ENCODE data around the gene MBTPS2. TPM values are rescaled to one million over a fixed set of nuclear protein-coding genes. Genes with fewer than 3 reads are reported as not detected.

The MBTPS2 gene
- total RNA-seq, 1 experiment from 2014 or later, result 17.7 TPM

DNA sequence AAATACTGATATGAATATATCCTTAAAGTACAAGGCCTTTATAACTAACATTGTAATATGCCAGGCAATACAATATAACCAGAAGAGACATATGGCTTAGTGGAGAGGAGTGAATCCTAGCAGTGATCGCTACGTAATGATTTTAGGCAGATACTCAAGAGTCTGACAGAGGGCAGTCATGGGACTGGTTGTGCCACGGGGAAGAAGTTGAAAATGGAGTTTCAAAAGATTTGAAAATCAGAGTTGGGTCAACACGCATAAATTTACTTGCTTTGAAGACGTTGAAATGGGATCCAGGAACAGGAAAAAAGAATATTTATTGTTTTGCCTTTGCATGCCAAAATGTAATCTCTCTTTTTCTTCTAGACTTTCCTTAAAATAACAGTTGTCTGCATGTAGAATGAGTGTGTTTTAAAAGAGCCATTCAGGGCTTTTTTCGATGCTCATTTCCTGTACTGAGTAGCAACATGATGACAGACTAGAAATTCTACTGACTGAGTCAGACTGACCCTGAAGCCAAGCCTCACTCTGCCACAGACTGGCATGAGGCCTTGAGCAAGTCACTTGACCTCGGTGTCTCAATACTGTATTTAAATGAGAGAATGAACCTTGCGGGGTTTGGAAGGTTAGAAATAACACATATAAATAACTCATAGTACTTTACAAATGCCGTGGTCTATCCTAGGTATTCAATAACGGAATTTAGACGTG lies 93.0 kb downstream of the MBTPS2 start:
- DNase-seq (ENCODE audit: extremely low read depth, low read depth), result no peak

GRCh38 chrX:21933077-21933476 lies 93.7 kb downstream of the MBTPS2 start:
- DNase-seq (ENCODE audit: extremely low read depth, low read depth), result no peak

GRCh38 chrX:21934414-21934813 lies 95.0 kb downstream of the MBTPS2 start:
- DNase-seq (ENCODE audit: extremely low read depth, low read depth), result no peak

Small RNAs within 50 kb of the gene (small RNA-seq; reads per million reads assigned to genes)
- gene U73479.1, result 0 reads per million in 2 experiments

Other genes with a start within 250 kb of the MBTPS2 start
- gene KLHL34, start 181.3 kb upstream of the MBTPS2 start, total RNA-seq (2014; rRNA removed; shearing (Covaris generic)), result not detected in 2 replicates
- 0.52 TPM in 1 of 2 replicates, not detected in the other for gene SMPX, start 81.5 kb upstream of the MBTPS2 start, total RNA-seq (2014; rRNA removed; shearing (Covaris generic))
- gene YY2, start 16.4 kb downstream of the MBTPS2 start, total RNA-seq (2014; rRNA removed; shearing (Covaris generic)), result 2.3 and 3.5 TPM in 2 replicates
- gene SMS, start 101.1 kb downstream of the MBTPS2 start, total RNA-seq (2014; rRNA removed; shearing (Covaris generic)), result 198 and 216 TPM in 2 replicates
- gene PHEX, start 192.7 kb downstream of the MBTPS2 start, total RNA-seq (2014; rRNA removed; shearing (Covaris generic)), result 0.64 and 0.84 TPM in 2 replicates

Measured in NCI-H460 (cell line).